Gastrocnemius medialis (tissue), 4 donors: ENCODE data around the gene SRRM3. TPM values are rescaled to one million over a fixed set of nuclear protein-coding genes. Genes with fewer than 3 reads are reported as not detected.
A peak's percentile ranks its signal among the peaks of the same experiment; 100 is the strongest.
"Not testable (repeated sequence)": the region's sequence is repeated elsewhere in the genome, so short reads cannot be mapped to it uniquely, and the experiment has no call there.

Experiments
- ATAC-seq, 2 donors: fragments of 150-250 bp; one replicate each; pipeline ENCODE4 v1.9.1; 2016
- DNase-seq, 2 donors: peaks; one replicate each; pipeline ENCODE4 v3.0.0-alpha.2; 2019
- H3K27ac ChIP-seq, 4 donors: fragments of 200-600 bp; sonication (generic); 1 replicate in 1 of 4; 2 replicates in 3 of 4; pipeline ENCODE4 v1.5.1; 2016 to 2018; ENCODE audit warnings: mild to moderate bottlenecking in 2 of 4, moderate library complexity in 1 of 4
- H3K27me3 ChIP-seq, 3 donors: fragments of 200-600 bp; sonication (generic) in 2 of 3; 1 replicate in 1 of 3; 2 replicates in 2 of 3; pipeline versions ENCODE4 v1.5.1 to v1.6.0; 2016 to 2019; ENCODE audit warnings: mild to moderate bottlenecking in 1 of 3, moderate library complexity in 1 of 3
- H3K36me3 ChIP-seq, 2 donors: fragments of 200-600 bp; sonication (generic) in 1 of 2; one replicate each; pipeline ENCODE4 v1.5.1; 2017 to 2018
- H3K4me1 ChIP-seq, 2 donors: fragments of 200-600 bp; sonication (generic) in 1 of 2; one replicate each; pipeline ENCODE4 v1.5.1; 2016 to 2017; ENCODE audit warnings: mild to moderate bottlenecking in 2 of 2
- H3K4me3 ChIP-seq, 4 donors: fragments of 200-600 bp; sonication (generic) in 3 of 4; 1 replicate in 1 of 4; 2 replicates in 3 of 4; pipeline ENCODE4 v1.5.1; 2016 to 2019; ENCODE audit warnings: mild to moderate bottlenecking in 2 of 4
- H3K9me3 ChIP-seq, 3 donors: fragments of 200-600 bp; sonication (generic) in 2 of 3; 1 replicate in 1 of 3; 2 replicates in 2 of 3; pipeline ENCODE4 v1.5.1; 2016 to 2019
- CTCF ChIP-seq, 5 experiments: fragments of 450-650 bp in 3 of 5; fragments of 200-600 bp in 2 of 5; sonication (generic) in 2 of 5; IDR thresholded peaks in 4 of 5; conservative IDR thresholded peaks in 1 of 5; 1 replicate in 4 of 5; 2 replicates in 1 of 5; pipeline ENCODE4 v1.5.1; 2016 to 2019; ENCODE audit warnings: antibody characterized with exemption in 5 of 5, mild to moderate bottlenecking in 3 of 5, moderate library complexity in 3 of 5
- POLR2A ChIP-seq, 2 donors: fragments of 450-650 bp; IDR thresholded peaks; one replicate each; pipeline ENCODE4 v1.6.1; 2017; ENCODE audit warnings: antibody characterized with exemption in 2 of 2, mild to moderate bottlenecking in 2 of 2, moderate library complexity in 2 of 2
- in situ Hi-C, 4 donors: fragments of 200-750 bp; cut with MboI; loops; one replicate each; pipeline versions ENCODE4 v1.15.0 to v1.8.0; 2017; ENCODE audit warnings: low sequenced_read_pairs in 4 of 4
- intact Hi-C: fragments of 100-400 bp; cut with DNase I; formaldehyde crosslinking; loops from one replicate; pipeline ENCODE4 v1.15.1; 2023; ENCODE audit warnings: low total_unique reads
- total RNA-seq, 4 donors: library from RNA; depleted of rRNA; stranded (reverse); fragments of >200 nt; gene quantifications; one replicate each; pipeline versions ENCODE4 v1.1.0 to v1.2.3, GENCODE V29; 2016

The SRRM3 gene
- total RNA-seq = 1 to 10 TPM in 2 of 4 donors, under 1 TPM in 2; 0.53 to 1.2 (median 0.84) TPM

- DNase-seq (peak; percentile 6 to 40), ATAC-seq (no peak)
- intact Hi-C loops (no loop called here), in situ Hi-C loops (no loop called here)
- H3K27ac ChIP-seq = no peak within 1 kb of the TSS
- H3K4me3 ChIP-seq = no peak within 1 kb of the TSS
- no peaks in the 10 kb centered on the region for H3K9me3 ChIP-seq
- H3K27me3 ChIP-seq = peaks cover 0 to 27% (median 9%) of the 10 kb centered on the region in 3 donors
- peak in 2 of 5 experiments; percentile 29 to 33 for TF ChIP-seq CTCF (IDR thresholded peaks at IDR 0.05 in 4 of 5, conservative IDR thresholded peaks at IDR 0.05 in 1 of 5)
- TF ChIP-seq POLR2A (IDR thresholded peaks at IDR 0.05) = no peak
- no peaks in the 10 kb centered on the region for H3K4me1 ChIP-seq
- H3K36me3 ChIP-seq = no peaks in the 10 kb centered on the region
Observed at GRCh38 chr7:76201732-76202665, at the start of gene SRRM3. Gene SRRM3, plus strand, starts transcription at chr7:76201896. Its CDS starts 33,171 bp downstream, at chr7:76235067.

GRCh38 chr7:76151932-76152331 is 49.8 kb upstream of the SRRM3 start:
- Histone ChIP-seq H3K36me3 (no peaks in the 10 kb centered on the region), H3K27ac (no peak overlapping the region), H3K4me1 (no peaks in the 10 kb centered on the region), H3K27me3 (no peaks in the 10 kb centered on the region), H3K4me3 (no peak overlapping the region), H3K9me3 (no peaks in the 10 kb centered on the region)
- intact Hi-C loops (no loop called here), in situ Hi-C loops (no loop called here)
- ATAC-seq (no peak), DNase-seq (no peak)
- TF ChIP-seq POLR2A (IDR thresholded peaks at IDR 0.05) = no peak
- no peak for TF ChIP-seq CTCF (IDR thresholded peaks at IDR 0.05 in 4 of 5, conservative IDR thresholded peaks at IDR 0.05 in 1 of 5)

- H3K4me3 ChIP-seq, intact Hi-C loops, H3K36me3 ChIP-seq, DNase-seq, H3K9me3 ChIP-seq, H3K27me3 ChIP-seq, ATAC-seq, H3K27ac ChIP-seq, in situ Hi-C loops, H3K4me1 ChIP-seq: not testable (repeated sequence)
Observed at GRCh38 chr7:76153571-76154230, 48.0 kb upstream of the SRRM3 start.

GRCh38 chr7:76155938-76156337 is 45.8 kb upstream of the SRRM3 start:
- H3K9me3 ChIP-seq = no peaks in the 10 kb centered on the region
- DNase-seq (peak; percentile 20 to 52), ATAC-seq (peak in 1 of 2 donors; percentile 44)
- no peak overlapping the region for H3K4me3 ChIP-seq
- H3K27ac ChIP-seq = no peak overlapping the region
- H3K36me3 ChIP-seq = no peaks in the 10 kb centered on the region
- no peak for TF ChIP-seq POLR2A (IDR thresholded peaks at IDR 0.05)
- no peak for TF ChIP-seq CTCF (IDR thresholded peaks at IDR 0.05 in 4 of 5, conservative IDR thresholded peaks at IDR 0.05 in 1 of 5)
- H3K4me1 ChIP-seq = no peaks in the 10 kb centered on the region
- intact Hi-C loops = no loop called here
- in situ Hi-C loops = no loop called here
- no peaks in the 10 kb centered on the region for H3K27me3 ChIP-seq

GRCh38 chr7:76156992-76157685 is 44.6 kb upstream of the SRRM3 start:
- intact Hi-C loops, in situ Hi-C loops: not testable (repeated sequence)

GRCh38 chr7:76158416-76158815 is 43.3 kb upstream of the SRRM3 start:
- H3K9me3 ChIP-seq, H3K27me3 ChIP-seq, H3K36me3 ChIP-seq, ATAC-seq, H3K4me3 ChIP-seq, H3K4me1 ChIP-seq, DNase-seq, in situ Hi-C loops, intact Hi-C loops, H3K27ac ChIP-seq: not testable (repeated sequence)

More at GRCh38 chr7:76156992-76157685, 44.6 kb upstream of the SRRM3 start:
- H3K4me3 ChIP-seq, ATAC-seq, H3K9me3 ChIP-seq, H3K27me3 ChIP-seq, H3K4me1 ChIP-seq, H3K27ac ChIP-seq, H3K36me3 ChIP-seq, DNase-seq: not testable (repeated sequence)

- H3K27me3 ChIP-seq, H3K4me3 ChIP-seq, H3K36me3 ChIP-seq, H3K4me1 ChIP-seq, ATAC-seq, H3K9me3 ChIP-seq, in situ Hi-C loops, DNase-seq, H3K27ac ChIP-seq: not testable (repeated sequence)
- intact Hi-C loops = loop anchor here (10.0 kb wide), 1 partner anchor 108 kb away; no protein-coding TSS in a partner anchor
Observed at GRCh38 chr7:76162416-76163170, 39.1 kb upstream of the SRRM3 start.
